IMR-90 (cell line): ENCODE data around the gene SMCO3.

Experiments
- POLR2A ChIP-seq: IDR thresholded peaks from 2 replicates; pipeline ENCODE4 v1.6.1; 2012; ENCODE audit warnings: mild to moderate bottlenecking, low read depth, low read length
- RAD21 ChIP-seq: IDR thresholded peaks from 2 replicates; pipeline ENCODE4 v1.6.1; 2012; ENCODE audit warnings: low read length, improper control_type of control experiment
- TF ChIP-seq, protein P1 (sequence below): conservative IDR thresholded peaks from 2 replicates; pipeline ENCODE4 v1.5.1; 2012; ENCODE audit warnings: mild to moderate bottlenecking, low read depth, low read length, improper control_type of control experiment

DNA sequence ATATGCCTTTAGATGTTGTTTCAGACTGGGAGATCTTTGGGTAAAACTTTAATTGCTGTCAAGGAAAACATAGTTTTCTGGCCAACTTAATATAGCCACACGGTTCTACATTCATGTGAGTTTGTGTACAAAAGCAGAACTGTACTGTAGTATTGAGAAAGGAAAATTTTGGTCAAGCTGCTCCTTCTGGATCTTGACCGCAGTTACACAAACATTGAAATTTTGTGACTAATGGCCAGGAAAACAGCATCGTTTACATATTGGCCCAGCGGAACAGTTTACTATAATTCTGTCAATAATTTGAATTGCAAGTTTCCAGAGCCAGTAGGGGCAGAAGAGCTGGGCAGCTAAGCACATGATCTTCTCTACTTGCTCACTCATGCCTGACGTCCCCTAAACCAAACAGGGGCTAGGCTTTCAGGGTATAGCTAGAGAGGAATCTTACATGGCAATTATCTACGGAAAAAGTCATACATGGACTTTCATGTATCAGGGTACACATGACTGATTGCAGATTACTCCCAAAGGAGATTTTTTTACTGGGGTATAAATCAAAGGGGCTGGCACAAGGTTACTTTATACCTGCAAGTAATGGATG lies 40.7 kb upstream of the SMCO3 start:
- TF ChIP-seq POLR2A (no peak), RAD21 (no peak)
- TF ChIP-seq, protein P1, sequence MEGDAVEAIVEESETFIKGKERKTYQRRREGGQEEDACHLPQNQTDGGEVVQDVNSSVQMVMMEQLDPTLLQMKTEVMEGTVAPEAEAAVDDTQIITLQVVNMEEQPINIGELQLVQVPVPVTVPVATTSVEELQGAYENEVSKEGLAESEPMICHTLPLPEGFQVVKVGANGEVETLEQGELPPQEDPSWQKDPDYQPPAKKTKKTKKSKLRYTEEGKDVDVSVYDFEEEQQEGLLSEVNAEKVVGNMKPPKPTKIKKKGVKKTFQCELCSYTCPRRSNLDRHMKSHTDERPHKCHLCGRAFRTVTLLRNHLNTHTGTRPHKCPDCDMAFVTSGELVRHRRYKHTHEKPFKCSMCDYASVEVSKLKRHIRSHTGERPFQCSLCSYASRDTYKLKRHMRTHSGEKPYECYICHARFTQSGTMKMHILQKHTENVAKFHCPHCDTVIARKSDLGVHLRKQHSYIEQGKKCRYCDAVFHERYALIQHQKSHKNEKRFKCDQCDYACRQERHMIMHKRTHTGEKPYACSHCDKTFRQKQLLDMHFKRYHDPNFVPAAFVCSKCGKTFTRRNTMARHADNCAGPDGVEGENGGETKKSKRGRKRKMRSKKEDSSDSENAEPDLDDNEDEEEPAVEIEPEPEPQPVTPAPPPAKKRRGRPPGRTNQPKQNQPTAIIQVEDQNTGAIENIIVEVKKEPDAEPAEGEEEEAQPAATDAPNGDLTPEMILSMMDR, result no peak
